CD14-positive monocyte (primary cell): ENCODE data around the gene CFAP61. TPM values are rescaled to one million over a fixed set of nuclear protein-coding genes. Genes with fewer than 3 reads are reported as not detected.
A peak's percentile ranks its signal among the peaks of the same experiment; 100 is the strongest.

Experiments used
- DNase-seq, 3 donors: peaks; one replicate each; pipeline ENCODE4 v3.0.0-alpha.2; 2011 to 2022
- H2AFZ ChIP-seq: 2 replicates; pipeline ENCODE4 v1.6.0; 2012; ENCODE audit warnings: mild to moderate bottlenecking, low read depth, low read length, inconsistent platforms; ENCODE audit not compliant: insufficient read depth, poor library complexity, severe bottlenecking
- H3K27ac ChIP-seq, 2 donors: 1 replicate in 1 of 2; 2 replicates in 1 of 2; pipeline ENCODE4 v1.5.1; 2012 to 2013; ENCODE audit warnings: low read length in 2 of 2, control low read depth in 1 of 2, inconsistent platforms in 1 of 2, low read depth in 1 of 2, mild to moderate bottlenecking in 1 of 2
- H3K27me3 ChIP-seq, 2 donors: one replicate each; pipeline versions ENCODE4 v1.6.0 to v1.6.1; 2011 to 2013; ENCODE audit warnings: low read length in 2 of 2; ENCODE audit not compliant: control insufficient read depth in 2 of 2, insufficient read depth in 2 of 2
- H3K36me3 ChIP-seq, 2 donors: replicated peaks in 1 of 2; 1 replicate in 1 of 2; 2 replicates in 1 of 2; pipeline versions ENCODE4 v1.5.1 to v1.6.1; 2012 to 2013; ENCODE audit warnings: low read length in 2 of 2, control low read depth in 1 of 2, inconsistent platforms in 1 of 2, mild to moderate bottlenecking in 1 of 2; ENCODE audit not compliant: insufficient read depth in 2 of 2, control insufficient read depth in 1 of 2
- H3K4me1 ChIP-seq, 2 donors: 1 replicate in 1 of 2; 2 replicates in 1 of 2; pipeline versions ENCODE4 v1.5.1 to v1.6.1; 2012 to 2013; ENCODE audit warnings: low read length in 2 of 2, control low read depth in 1 of 2, inconsistent platforms in 1 of 2, mild to moderate bottlenecking in 1 of 2, moderate library complexity in 1 of 2; ENCODE audit not compliant: insufficient read depth in 2 of 2, control insufficient read depth in 1 of 2
- H3K4me2 ChIP-seq: replicated peaks from 2 replicates; pipeline ENCODE3; 2012; ENCODE audit warnings: low read length, moderate library complexity, mild to moderate bottlenecking; ENCODE audit not compliant: poor library complexity, severe bottlenecking; ENCODE audit errors: extremely low read depth
- H3K4me3 ChIP-seq, 3 experiments: fragments of 200-600 bp in 1 of 3; sonication (generic) in 1 of 3; replicated peaks in 1 of 3; 1 replicate in 2 of 3; 2 replicates in 1 of 3; pipeline ENCODE4 v1.5.1; 2011 to 2013; ENCODE audit warnings: low read length in 3 of 3, mild to moderate bottlenecking in 3 of 3, control low read depth in 2 of 3, low read depth in 2 of 3, inconsistent platforms in 1 of 3, moderate library complexity in 1 of 3
- H3K79me2 ChIP-seq: 2 replicates; pipeline ENCODE4 v1.6.0; 2012; ENCODE audit warnings: mild to moderate bottlenecking, control low read depth, inconsistent platforms, low read length, moderate library complexity; ENCODE audit not compliant: insufficient read depth
- H3K9ac ChIP-seq: 2 replicates; pipeline ENCODE4 v1.6.0; 2017; ENCODE audit warnings: low read length, mild to moderate bottlenecking; ENCODE audit not compliant: insufficient read depth, poor library complexity, severe bottlenecking
- H3K9me3 ChIP-seq, 2 donors: replicated peaks in 1 of 2; 1 replicate in 1 of 2; 2 replicates in 1 of 2; pipeline versions ENCODE4 v1.5.1 to v1.6.1; 2012 to 2013; ENCODE audit warnings: low read length in 2 of 2, control low read depth in 1 of 2; ENCODE audit not compliant: control insufficient read depth in 1 of 2, insufficient read depth in 1 of 2
- H4K20me1 ChIP-seq: 2 replicates; pipeline ENCODE4 v1.6.0; 2012; ENCODE audit warnings: mild to moderate bottlenecking, low read length, control low read depth, moderate library complexity; ENCODE audit not compliant: insufficient read depth
- H3K27ac Mint-ChIP-seq, 7 donors: one replicate each; pipeline ENCODE4 v1.8.0; 2020; ENCODE audit warnings: mild to moderate bottlenecking in 7 of 7, mixed read lengths in 7 of 7, moderate library complexity in 6 of 7, inconsistent platforms in 2 of 7
- H3K27me3 Mint-ChIP-seq, 3 donors: one replicate each; pipeline ENCODE4 v1.8.0; 2021 to 2022; ENCODE audit warnings: low read depth in 3 of 3, mild to moderate bottlenecking in 3 of 3, mixed read lengths in 3 of 3, moderate library complexity in 3 of 3, inconsistent platforms in 1 of 3
- H3K36me3 Mint-ChIP-seq, 2 donors: one replicate each; pipeline ENCODE4 v1.8.0; 2020; ENCODE audit warnings: mixed read lengths in 2 of 2, inconsistent platforms in 1 of 2, mild to moderate bottlenecking in 1 of 2
- H3K4me1 Mint-ChIP-seq: one replicate; pipeline ENCODE4 v1.8.0; 2020; ENCODE audit warnings: mild to moderate bottlenecking, mixed read lengths
- H3K4me3 Mint-ChIP-seq, 2 donors: one replicate each; pipeline ENCODE4 v1.8.0; 2020; ENCODE audit warnings: mild to moderate bottlenecking in 2 of 2, mixed read lengths in 2 of 2, moderate library complexity in 1 of 2
- H3K9me3 Mint-ChIP-seq, 7 donors: one replicate each; pipeline ENCODE4 v1.8.0; 2020 to 2022; ENCODE audit warnings: mixed read lengths in 7 of 7, mild to moderate bottlenecking in 6 of 7, moderate library complexity in 6 of 7, inconsistent platforms in 2 of 7
- CTCF ChIP-seq: fragments of 200-600 bp; IDR thresholded peaks from one replicate; pipeline ENCODE4 v1.8.0; 2022; ENCODE audit warnings: antibody characterized with exemption, mild to moderate bottlenecking
- WGBS: methylation state at CpG from one replicate; pipeline ENCODE4 v1.1.5; 2013; ENCODE audit warnings: missing lambda C conversion rate; ENCODE audit not compliant: insufficient coverage; 5-methylcytosine and 5-hydroxymethylcytosine counted together
- intact Hi-C, 2 donors: fragments of 100-400 bp; cut with micrococcal nuclease; formaldehyde crosslinking; loops; one replicate each; pipeline versions ENCODE4 v1.15.0 to v1.15.1; 2023
- polyA plus RNA-seq, 3 donors: library from polyadenylated mRNA; depleted of rRNA in 1 of 3; unstranded in 2 of 3; stranded (reverse) in 1 of 3; fragments of 300-500 nt in 2 of 3; fragments of >200 nt in 1 of 3; fragmentation: Illumina TruSeq in 2 of 3; gene quantifications; 1 replicate in 2 of 3; 2 replicates in 1 of 3; pipeline ENCODE4 v1.2.3, GENCODE V29; 2012 to 2021

The CFAP61 gene
- polyA plus RNA-seq, 3 donors, result not detected

- H3K4me3 Mint-ChIP-seq, result no peak overlapping the region
These were observed 131.8 kb downstream of the CFAP61 start for GRCh38 chr20:20184149-20184548.

GRCh38 chr20:20184706-20185105, 132.4 kb downstream of the CFAP61 start:
- peaks cover 0 to 4% (median 3%) of the 10 kb centered on the region in 3 donors for H3K27me3 Mint-ChIP-seq
- Histone ChIP-seq H3K4me1 (no peaks in the 10 kb centered on the region), H2AFZ (no peak overlapping the region), H3K4me3 (no peak overlapping the region), H3K36me3 (no peaks in the 10 kb centered on the region), H3K4me2 (no peak overlapping the region), H3K9ac (no peak overlapping the region), H3K27me3 (peaks cover 0 to 2% of the 10 kb centered on the region in 2 donors), H3K9me3 (no peaks in the 10 kb centered on the region), H4K20me1 (no peaks in the 10 kb centered on the region), H3K27ac (no peak overlapping the region), H3K79me2 (no peaks in the 10 kb centered on the region)
- WGBS, result 67% methylated on average over 1 of the region's 2 CpGs
- TF ChIP-seq CTCF, result no peak
- H3K9me3 Mint-ChIP-seq, result peaks cover 0 to 3% (median 0%) of the 10 kb centered on the region in 7 donors
- intact Hi-C loops, result no loop called here
- H3K27ac Mint-ChIP-seq, result peak overlapping the region in 1 of 7 donors; percentile 8
- peak in 1 of 3 donors; percentile 23 for DNase-seq
- H3K4me3 Mint-ChIP-seq, result no peak overlapping the region
- H3K36me3 Mint-ChIP-seq, result no peaks in the 10 kb centered on the region
- H3K4me1 Mint-ChIP-seq, result peaks cover 3% of the 10 kb centered on the region

More at GRCh38 chr20:20184149-20184548, 131.8 kb downstream of the CFAP61 start:
- Histone ChIP-seq H3K4me3 (no peak overlapping the region), H3K36me3 (no peaks in the 10 kb centered on the region), H3K4me2 (no peak overlapping the region), H3K27ac (no peak overlapping the region), H3K9me3 (no peaks in the 10 kb centered on the region), H3K9ac (no peak overlapping the region), H2AFZ (no peak overlapping the region), H3K4me1 (no peaks in the 10 kb centered on the region), H4K20me1 (no peaks in the 10 kb centered on the region), H3K79me2 (no peaks in the 10 kb centered on the region), H3K27me3 (peaks cover 0 to 2% of the 10 kb centered on the region in 2 donors)
- intact Hi-C loops, result no loop called here
- WGBS, result 100% methylated on average over 1 of the region's 1 CpG
- H3K4me1 Mint-ChIP-seq, result peaks cover 3% of the 10 kb centered on the region
- DNase-seq, result peak; percentile 21 to 37 (median 35)
- peak; percentile 83 for TF ChIP-seq CTCF
- peaks cover 0 to 3% (median 0%) of the 10 kb centered on the region in 7 donors for H3K9me3 Mint-ChIP-seq
- H3K27me3 Mint-ChIP-seq, result peaks cover 0 to 5% (median 5%) of the 10 kb centered on the region in 3 donors
- H3K27ac Mint-ChIP-seq, result peak overlapping the region in 1 of 7 donors; percentile 8
- no peaks in the 10 kb centered on the region for H3K36me3 Mint-ChIP-seq
